Measurements from ENCODE around the gene PLXND1.
"Not testable (repeated sequence)": the region's sequence is repeated elsewhere in the genome, so short reads cannot be mapped to it uniquely, and the experiment has no call there.

The PLXND1 gene

DNA sequence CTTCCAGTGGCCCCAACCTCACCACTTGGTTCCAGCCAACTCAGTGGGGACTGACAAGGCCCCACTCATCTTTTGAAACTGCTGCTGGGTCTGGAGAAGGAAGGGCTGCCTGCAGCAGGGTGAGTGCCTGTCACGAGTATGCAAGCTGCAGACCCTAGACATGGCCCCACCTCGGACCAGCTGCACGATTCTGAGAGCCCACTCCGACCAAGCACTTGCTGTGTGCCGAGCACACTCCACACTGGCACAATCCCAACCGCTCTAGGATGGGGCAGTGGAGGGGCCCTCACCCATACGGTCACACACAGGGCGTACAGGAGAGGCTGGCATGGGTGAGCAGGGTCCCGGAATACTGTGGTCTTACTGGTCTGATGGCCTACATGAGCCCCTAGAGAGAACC, 8.0 kb upstream of the PLXND1 start:
- in situ Hi-C loops (cut with MboI; ENCODE audit: low pct_unique_long_range_greater_than_20kb, low sequenced_read_pairs, unreplicated experiment), result no loop called here
- TF ChIP-seq CTCF (IDR thresholded peaks at IDR 0.05; ENCODE audit: extremely low read depth, insufficient read depth, missing control alignments), result no peak
- DNase-seq (ENCODE audit: low spot score), result no peak

GRCh38 chr3:129613367-129613740, 6.9 kb upstream of the PLXND1 start:
- TF ChIP-seq CTCF (IDR thresholded peaks at IDR 0.05; ENCODE audit: extremely low read depth, insufficient read depth, missing control alignments), result no peak
- in situ Hi-C loops (cut with MboI; ENCODE audit: low pct_unique_long_range_greater_than_20kb, low sequenced_read_pairs, unreplicated experiment), result no loop called here
- DNase-seq (ENCODE audit: low spot score), result no peak

GRCh38 chr3:129612534-129613366, 6.3 kb upstream of the PLXND1 start:
- no peak for DNase-seq (ENCODE audit: low spot score)
- in situ Hi-C loops (cut with MboI; ENCODE audit: low pct_unique_long_range_greater_than_20kb, low sequenced_read_pairs, unreplicated experiment), result no loop called here
- no peak for TF ChIP-seq CTCF (IDR thresholded peaks at IDR 0.05; ENCODE audit: extremely low read depth, insufficient read depth, missing control alignments)

GRCh38 chr3:129611812-129612533, 5.5 kb upstream of the PLXND1 start:
- DNase-seq (ENCODE audit: low spot score), result no peak
- TF ChIP-seq CTCF (IDR thresholded peaks at IDR 0.05; ENCODE audit: extremely low read depth, insufficient read depth, missing control alignments), result no peak
- in situ Hi-C loops (cut with MboI; ENCODE audit: low pct_unique_long_range_greater_than_20kb, low sequenced_read_pairs, unreplicated experiment), result no loop called here

DNA sequence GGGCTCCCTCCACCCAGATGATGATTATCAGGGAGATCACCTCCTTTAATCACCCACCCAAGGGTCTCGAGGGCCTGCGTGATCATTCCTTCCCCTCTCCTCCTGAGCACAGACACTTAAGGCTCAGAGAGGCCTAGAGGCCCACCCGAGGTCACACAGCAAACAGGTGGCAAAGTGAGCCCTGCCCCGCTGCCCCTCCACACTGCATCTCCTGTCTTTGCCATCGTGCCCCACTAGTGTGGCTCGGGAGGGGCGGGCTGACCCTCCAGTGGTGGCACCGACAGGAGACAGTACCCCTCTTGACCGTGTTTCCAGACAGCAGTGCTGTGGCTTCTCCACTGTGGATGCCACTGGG, 4.9 kb upstream of the PLXND1 start:
- TF ChIP-seq CTCF (IDR thresholded peaks at IDR 0.05; ENCODE audit: extremely low read depth, insufficient read depth, missing control alignments), result no peak
- DNase-seq (ENCODE audit: low spot score), result no peak
- in situ Hi-C loops (cut with MboI; ENCODE audit: low pct_unique_long_range_greater_than_20kb, low sequenced_read_pairs, unreplicated experiment), result no loop called here

DNA sequence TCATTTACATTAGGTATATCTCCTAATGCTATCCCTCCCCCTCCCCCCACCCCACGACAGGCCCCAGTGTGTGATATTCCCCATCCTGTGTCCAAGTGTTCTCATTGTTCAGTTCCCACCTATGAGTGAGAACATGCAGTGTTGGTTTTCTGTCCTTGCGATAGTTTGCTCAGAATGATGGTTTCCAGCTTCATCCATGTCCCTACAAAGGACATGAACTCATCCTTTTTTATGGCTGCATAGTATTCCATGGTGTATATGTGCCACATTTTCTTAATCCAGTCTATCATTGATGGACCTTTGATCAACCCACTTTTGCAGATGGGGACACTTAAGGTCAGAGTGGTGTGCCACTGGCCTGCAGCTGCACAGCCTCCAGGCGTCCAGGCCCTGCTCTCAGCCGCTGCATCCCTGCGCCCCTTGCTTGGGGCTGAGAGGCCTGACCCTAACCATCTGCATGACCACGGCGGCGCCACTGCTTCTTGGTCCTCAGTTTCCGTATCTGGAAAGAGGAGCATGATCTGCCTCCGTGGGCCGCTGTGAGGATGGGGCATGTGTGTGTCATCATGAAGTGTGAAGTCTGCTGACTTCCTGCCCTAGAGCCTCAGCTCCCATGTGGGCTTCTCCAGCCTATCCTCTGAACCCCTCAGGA, 4.4 kb upstream of the PLXND1 start:
- in situ Hi-C loops (cut with MboI; ENCODE audit: low pct_unique_long_range_greater_than_20kb, low sequenced_read_pairs, unreplicated experiment); DNase-seq (ENCODE audit: low spot score): not testable (repeated sequence)

DNA sequence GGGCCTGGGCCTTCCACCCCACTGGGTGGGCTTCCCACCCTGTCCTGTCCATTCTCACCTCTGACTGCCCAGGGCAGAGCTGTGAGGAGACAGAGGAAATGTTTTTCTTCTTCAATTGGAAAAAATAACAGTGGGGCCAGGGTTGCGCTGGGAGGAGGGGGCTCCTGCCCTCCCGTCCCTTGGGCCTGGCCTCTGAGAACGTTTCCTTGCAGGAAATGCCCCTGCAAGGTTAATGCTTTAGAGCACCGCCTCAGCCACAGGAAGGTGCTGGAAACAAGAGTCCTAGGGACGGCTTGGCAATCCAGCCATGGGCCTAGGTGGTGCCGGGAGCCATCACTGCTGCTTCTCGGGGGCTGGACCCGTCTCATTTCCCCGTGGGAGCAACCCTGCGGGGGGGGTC, 3.8 kb upstream of the PLXND1 start:
- TF ChIP-seq CTCF (IDR thresholded peaks at IDR 0.05; ENCODE audit: extremely low read depth, insufficient read depth, missing control alignments), result no peak
- in situ Hi-C loops (cut with MboI; ENCODE audit: low pct_unique_long_range_greater_than_20kb, low sequenced_read_pairs, unreplicated experiment), result no loop called here
- DNase-seq (ENCODE audit: low spot score), result no peak

Data from GM13977 (cell line).